Skeletal muscle satellite cell (primary cell): ENCODE measurements around the gene C1S. TPM values are rescaled to one million over a fixed set of nuclear protein-coding genes. Genes with fewer than 3 reads are reported as not detected.

Experiments
- H3K27me3 ChIP-seq: 2 replicates; pipeline ENCODE4 v1.7.0; 2013; ENCODE audit warnings: low read length; ENCODE audit not compliant: control insufficient read depth, insufficient read depth
- H3K36me3 ChIP-seq: 2 replicates; pipeline ENCODE4 v1.7.0; 2013; ENCODE audit warnings: mild to moderate bottlenecking, control low read depth, low read length; ENCODE audit not compliant: insufficient read depth
- H3K4me1 ChIP-seq: 2 replicates; pipeline ENCODE4 v1.7.0; 2013; ENCODE audit warnings: low read length; ENCODE audit not compliant: control insufficient read depth, insufficient read depth
- H3K4me2 ChIP-seq: 2 replicates; pipeline ENCODE4 v1.7.0; 2013; ENCODE audit warnings: mild to moderate bottlenecking, low read length
- H3K4me3 ChIP-seq: 2 replicates; pipeline ENCODE4 v1.7.0; 2013; ENCODE audit warnings: low read length
- H3K9ac ChIP-seq: 2 replicates; pipeline ENCODE4 v1.7.0; 2013; ENCODE audit warnings: mild to moderate bottlenecking, low read depth, low read length, moderate library complexity
- H3K9me3 ChIP-seq: replicated peaks from 2 replicates; pipeline ENCODE4 v1.7.0; 2013; ENCODE audit warnings: mild to moderate bottlenecking, control low read depth, low read length
- small RNA-seq: library from RNA; depleted of rRNA; stranded (forward); fragments of <200 nt; gene quantifications from one replicate; pipeline ENCODE3, GENCODE V24; 2012

Gene C1S

DNA sequence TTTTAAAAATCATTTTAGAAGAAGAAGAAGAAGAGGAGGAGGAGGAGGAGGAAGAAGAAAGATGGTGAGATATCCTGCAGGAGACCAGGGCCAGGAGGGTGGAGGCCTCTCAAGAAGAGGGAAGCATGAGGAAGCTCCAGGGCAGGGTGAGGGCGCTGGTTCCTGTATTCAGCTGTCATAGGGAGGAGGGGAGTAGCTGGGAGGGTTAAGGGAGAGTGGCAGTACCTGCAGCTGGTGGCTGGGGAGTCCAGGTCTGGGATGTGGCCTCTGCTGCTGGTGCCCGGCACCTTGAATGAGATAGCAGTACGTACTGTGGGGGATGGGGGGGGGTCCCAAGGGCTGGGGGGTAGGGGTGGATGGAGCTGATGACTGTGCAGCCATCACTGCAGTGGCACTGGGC, 58.4 kb downstream of the C1S start:
- H3K4me3 ChIP-seq: no peak overlapping the region
- H3K9me3 ChIP-seq: no peaks in the 10 kb centered on the region
- no peak overlapping the region for H3K9ac ChIP-seq
- no peaks in the 10 kb centered on the region for H3K4me1 ChIP-seq
- H3K4me2 ChIP-seq: no peak overlapping the region
- H3K36me3 ChIP-seq: peaks cover 22% of the 10 kb centered on the region
- no peaks in the 10 kb centered on the region for H3K27me3 ChIP-seq

DNA sequence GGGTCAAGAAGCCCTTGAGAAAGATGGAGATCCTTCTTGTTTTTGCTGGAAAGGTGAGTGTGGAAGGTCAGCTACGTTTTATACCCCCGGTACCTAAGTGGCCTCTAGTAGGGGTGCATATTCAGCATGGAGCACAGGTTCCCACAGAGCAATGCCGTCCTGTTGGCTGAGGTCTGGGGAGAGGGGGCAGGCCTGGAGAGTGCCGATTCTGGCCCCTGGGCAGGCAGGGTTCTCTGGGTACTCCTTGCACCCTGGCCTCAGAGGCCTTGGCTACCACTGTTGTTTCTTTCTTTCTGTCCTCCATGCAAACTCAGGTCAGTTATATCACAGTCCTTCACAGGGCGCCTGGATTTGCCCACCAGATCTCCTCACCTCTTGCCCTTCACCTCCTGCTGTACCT, 59.6 kb downstream of the C1S start:
- Histone ChIP-seq H3K4me3 (no peak overlapping the region), H3K4me2 (no peak overlapping the region), H3K9ac (no peak overlapping the region), H3K4me1 (no peaks in the 10 kb centered on the region), H3K9me3 (no peaks in the 10 kb centered on the region), H3K27me3 (no peaks in the 10 kb centered on the region), H3K36me3 (peaks cover 15% of the 10 kb centered on the region)

Small RNA genes within 50 kb of the gene (small RNA-seq; reads per million reads assigned to genes)
- not detected for gene AC006512.1
- not detected for gene RNU6-485P
